Retinal pigment epithelial cell (primary cell): ENCODE measurements around the gene EIF4G3.
"Not testable (repeated sequence)": the region's sequence is repeated elsewhere in the genome, so short reads cannot be mapped to it uniquely, and the experiment has no call there.

Experiments
- DNase-seq: peaks from one replicate; pipeline ENCODE4 v3.0.0-alpha.2; 2010; ENCODE audit warnings: low read depth
- H3K4me3 ChIP-seq: 2 replicates; pipeline ENCODE4 v1.5.1; 2011; ENCODE audit warnings: mild to moderate bottlenecking, low read length, control low read depth, moderate library complexity
- CTCF ChIP-seq: conservative IDR thresholded peaks from 2 replicates; pipeline ENCODE4 v1.5.1; 2011; ENCODE audit warnings: low read depth, low read length, control low read depth, inconsistent platforms

EIF4G3 gene

GRCh38 chr1:20814534-20814871 is 362.2 kb downstream of the EIF4G3 start:
- DNase-seq = no peak
- TF ChIP-seq CTCF = no peak
- H3K4me3 ChIP-seq = no peak overlapping the region

- no peak overlapping the region for H3K4me3 ChIP-seq
- DNase-seq = no peak
- no peak for TF ChIP-seq CTCF
Measured at GRCh38 chr1:20811916-20812315, 364.8 kb downstream of the EIF4G3 start.

GRCh38 chr1:20793236-20793635 is 383.5 kb downstream of the EIF4G3 start:
- no peak for TF ChIP-seq CTCF
- no peak for DNase-seq

GRCh38 chr1:20792196-20792595 is 384.5 kb downstream of the EIF4G3 start:
- no peak overlapping the region for H3K4me3 ChIP-seq
- TF ChIP-seq CTCF = no peak
- DNase-seq = no peak

More at GRCh38 chr1:20793236-20793635, 383.5 kb downstream of the EIF4G3 start:
- no peak overlapping the region for H3K4me3 ChIP-seq

- no peak overlapping the region for H3K4me3 ChIP-seq
- TF ChIP-seq CTCF = no peak
- no peak for DNase-seq
Measured at GRCh38 chr1:20790785-20791184, 385.9 kb downstream of the EIF4G3 start.

GRCh38 chr1:20789598-20789997 is 387.1 kb downstream of the EIF4G3 start:
- H3K4me3 ChIP-seq, DNase-seq: not testable (repeated sequence)

- TF ChIP-seq CTCF = no peak
- no peak for DNase-seq
- peak overlapping the region; percentile 62 for H3K4me3 ChIP-seq
Measured at GRCh38 chr1:20787840-20788795, 388.6 kb downstream of the EIF4G3 start.
